ENCODE results near the gene EHHADH.

DNA sequence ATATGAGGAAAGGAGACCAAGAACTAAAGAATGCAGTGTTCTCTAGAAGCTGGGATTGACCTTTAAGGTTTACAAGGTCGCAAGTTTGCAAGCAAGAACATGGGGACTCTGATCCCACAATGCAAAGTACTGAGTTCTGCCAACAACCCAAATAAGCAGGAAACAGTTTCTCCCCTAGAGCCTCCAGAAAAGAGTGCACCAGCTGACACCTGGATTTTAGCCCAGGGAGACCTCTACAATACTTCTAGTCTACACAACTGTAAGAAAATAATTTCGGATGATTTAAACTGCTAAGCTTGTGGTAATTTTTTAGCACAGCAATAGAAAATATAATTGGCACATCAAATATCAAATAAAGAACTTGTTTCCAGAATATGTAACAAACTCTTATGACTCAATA, 46.4 kb downstream of the EHHADH start:
- TF ChIP-seq, protein P1, sequence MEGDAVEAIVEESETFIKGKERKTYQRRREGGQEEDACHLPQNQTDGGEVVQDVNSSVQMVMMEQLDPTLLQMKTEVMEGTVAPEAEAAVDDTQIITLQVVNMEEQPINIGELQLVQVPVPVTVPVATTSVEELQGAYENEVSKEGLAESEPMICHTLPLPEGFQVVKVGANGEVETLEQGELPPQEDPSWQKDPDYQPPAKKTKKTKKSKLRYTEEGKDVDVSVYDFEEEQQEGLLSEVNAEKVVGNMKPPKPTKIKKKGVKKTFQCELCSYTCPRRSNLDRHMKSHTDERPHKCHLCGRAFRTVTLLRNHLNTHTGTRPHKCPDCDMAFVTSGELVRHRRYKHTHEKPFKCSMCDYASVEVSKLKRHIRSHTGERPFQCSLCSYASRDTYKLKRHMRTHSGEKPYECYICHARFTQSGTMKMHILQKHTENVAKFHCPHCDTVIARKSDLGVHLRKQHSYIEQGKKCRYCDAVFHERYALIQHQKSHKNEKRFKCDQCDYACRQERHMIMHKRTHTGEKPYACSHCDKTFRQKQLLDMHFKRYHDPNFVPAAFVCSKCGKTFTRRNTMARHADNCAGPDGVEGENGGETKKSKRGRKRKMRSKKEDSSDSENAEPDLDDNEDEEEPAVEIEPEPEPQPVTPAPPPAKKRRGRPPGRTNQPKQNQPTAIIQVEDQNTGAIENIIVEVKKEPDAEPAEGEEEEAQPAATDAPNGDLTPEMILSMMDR (IDR thresholded peaks at IDR 0.05; ENCODE audit: poor library complexity) = no peak
- TF ChIP-seq EZH2phosphoT487 (IDR thresholded peaks at IDR 0.05; ENCODE audit: low read depth, severe bottlenecking, unreplicated experiment) = no peak
- TF ChIP-seq EZH2 (IDR thresholded peaks at IDR 0.05; ENCODE audit: borderline replicate concordance) = no peak
